ENCODE results near the gene SAMD9. TPM values are rescaled to one million over a fixed set of nuclear protein-coding genes. Genes with fewer than 3 reads are reported as not detected.
"Not testable (repeated sequence)": the region's sequence is repeated elsewhere in the genome, so short reads cannot be mapped to it uniquely, and the experiment has no call there.

Gene SAMD9
- total and polyA plus RNA-seq, 2 donors from 2014 or later: 2.2 to 11.0 TPM

DNA sequence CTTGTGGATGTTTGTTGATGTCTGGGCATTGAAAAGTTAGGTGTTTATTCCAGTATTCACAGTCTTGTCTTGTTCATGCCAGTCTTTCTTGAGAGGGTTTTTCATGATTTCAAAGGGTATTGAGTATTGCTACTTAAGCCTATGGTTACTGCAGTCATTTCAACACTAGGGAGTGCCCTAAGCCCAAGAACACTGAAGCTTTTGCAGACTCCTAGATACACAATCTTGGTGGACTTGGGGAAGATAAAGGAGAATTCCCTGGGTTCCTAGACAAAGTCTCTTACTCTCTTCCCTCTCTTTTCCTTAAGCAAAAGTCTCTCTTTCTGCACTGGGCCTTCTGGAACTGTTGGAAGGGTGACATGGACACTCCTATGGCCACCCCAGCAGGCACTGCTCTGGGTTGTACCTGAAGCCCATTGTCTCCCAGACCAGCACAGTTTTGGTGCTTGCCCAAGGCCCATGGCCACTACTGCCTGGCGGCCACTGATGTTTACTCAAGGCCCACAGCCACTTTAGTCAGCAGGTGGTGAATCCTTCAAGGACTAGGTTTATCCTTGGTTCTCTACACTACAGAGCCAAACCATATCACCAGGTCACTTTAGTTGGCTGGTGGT lies 24.9 kb downstream of the SAMD9 start:
- H3K27ac ChIP-seq (ENCODE audit: low read depth in 2 of 2, low read length in 2 of 2): no peak overlapping the region
- FAIRE-seq (no peak), DNase-seq (no peak)
- no peak for TF ChIP-seq CTCF (IDR thresholded peaks at IDR 0.05; ENCODE audit: borderline replicate concordance, extremely low read depth, insufficient read depth)
- intact Hi-C loops (cut with DNase I): no loop called here
- H3K4me1 ChIP-seq (ENCODE audit: control insufficient read depth in 2 of 3, insufficient read depth in 2 of 3, low read depth in 1 of 3, low read length in 3 of 3): no peaks in the 10 kb centered on the region
- H3K9me3 ChIP-seq (ENCODE audit: control insufficient read depth in 2 of 3, insufficient read depth in 1 of 3, low read length in 3 of 3): no peaks in the 10 kb centered on the region
- H3K4me3 ChIP-seq (ENCODE audit: low read length in 3 of 3): no peak overlapping the region
- no peak overlapping the region for H3K9ac ChIP-seq (ENCODE audit: low read length in 3 of 3)
- no peaks in the 10 kb centered on the region for H3K36me3 ChIP-seq (ENCODE audit: control insufficient read depth in 2 of 3, insufficient read depth in 3 of 3, low read length in 3 of 3)
- H3K27me3 ChIP-seq (ENCODE audit: control insufficient read depth, insufficient read depth, low read length): no peaks in the 10 kb centered on the region

DNA sequence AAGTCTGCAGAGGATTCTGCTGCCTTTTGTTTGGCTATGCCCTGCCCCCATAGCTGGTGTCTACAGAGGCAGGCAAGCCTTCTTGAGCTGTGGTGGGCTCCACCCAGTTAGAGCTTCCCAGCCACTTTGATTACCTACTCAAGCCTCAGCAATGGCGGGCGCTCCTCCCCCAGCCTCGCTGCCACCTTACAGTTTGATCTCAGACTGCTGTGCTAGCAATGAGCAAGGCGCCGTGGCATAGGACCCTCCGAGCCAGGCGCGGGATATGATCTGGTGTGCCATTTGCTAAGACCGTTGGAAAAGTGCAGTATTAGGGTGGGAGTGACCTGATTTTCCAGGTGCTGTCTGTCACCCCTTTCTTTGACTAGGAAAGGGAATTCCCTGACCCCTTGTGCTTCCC lies 44.4 kb downstream of the SAMD9 start:
- DNase-seq; H3K27me3 ChIP-seq (ENCODE audit: control insufficient read depth, insufficient read depth, low read length); H3K4me3 ChIP-seq (ENCODE audit: low read length in 3 of 3); FAIRE-seq; H3K9me3 ChIP-seq (ENCODE audit: control insufficient read depth in 2 of 3, insufficient read depth in 1 of 3, low read length in 3 of 3); intact Hi-C loops (cut with DNase I); H3K4me1 ChIP-seq (ENCODE audit: control insufficient read depth in 2 of 3, insufficient read depth in 2 of 3, low read depth in 1 of 3, low read length in 3 of 3); H3K27ac ChIP-seq (ENCODE audit: low read depth in 2 of 2, low read length in 2 of 2); H3K9ac ChIP-seq (ENCODE audit: low read length in 3 of 3); H3K36me3 ChIP-seq (ENCODE audit: control insufficient read depth in 2 of 3, insufficient read depth in 3 of 3, low read length in 3 of 3): not testable (repeated sequence)

DNA sequence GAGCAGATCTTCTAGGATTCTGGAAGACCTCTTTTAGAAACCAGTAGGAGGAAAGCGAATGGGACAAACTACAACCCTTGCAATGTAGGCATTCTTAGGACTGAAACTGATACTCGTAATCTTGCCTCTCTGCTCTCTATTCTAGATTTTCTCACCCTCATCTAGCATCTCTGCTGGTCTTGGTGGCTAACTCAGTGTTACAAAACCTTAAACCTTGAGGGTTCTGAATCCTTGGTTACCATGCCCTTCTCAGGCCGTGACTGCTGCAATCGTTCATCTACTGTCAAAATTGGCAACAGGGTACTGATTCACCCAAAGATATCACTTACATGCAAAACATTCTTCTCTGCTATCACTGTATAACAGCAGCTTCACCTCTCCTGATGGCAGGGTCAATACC lies 55.2 kb downstream of the SAMD9 start:
- H3K27ac ChIP-seq (ENCODE audit: low read depth in 2 of 2, low read length in 2 of 2): no peak overlapping the region
- no peak overlapping the region for H3K4me3 ChIP-seq (ENCODE audit: low read length in 3 of 3)
- peaks cover 0 to 2% (median 0%) of the 10 kb centered on the region in 3 donors for H3K9me3 ChIP-seq (ENCODE audit: control insufficient read depth in 2 of 3, insufficient read depth in 1 of 3, low read length in 3 of 3)
- no peaks in the 10 kb centered on the region for H3K27me3 ChIP-seq (ENCODE audit: control insufficient read depth, insufficient read depth, low read length)
- H3K4me1 ChIP-seq (ENCODE audit: control insufficient read depth in 2 of 3, insufficient read depth in 2 of 3, low read depth in 1 of 3, low read length in 3 of 3): no peaks in the 10 kb centered on the region
- no peak overlapping the region for H3K9ac ChIP-seq (ENCODE audit: low read length in 3 of 3)
- FAIRE-seq (no peak), DNase-seq (no peak)
- no peaks in the 10 kb centered on the region for H3K36me3 ChIP-seq (ENCODE audit: control insufficient read depth in 2 of 3, insufficient read depth in 3 of 3, low read length in 3 of 3)
- intact Hi-C loops (cut with DNase I): no loop called here
- TF ChIP-seq CTCF (IDR thresholded peaks at IDR 0.05; ENCODE audit: borderline replicate concordance, extremely low read depth, insufficient read depth): no peak

- peaks cover 0 to 2% (median 0%) of the 10 kb centered on the region in 3 donors for H3K9me3 ChIP-seq (ENCODE audit: control insufficient read depth in 2 of 3, insufficient read depth in 1 of 3, low read length in 3 of 3)
- DNase-seq: no peak
- FAIRE-seq: no peak
- H3K9ac ChIP-seq (ENCODE audit: low read length in 3 of 3): no peak overlapping the region
- intact Hi-C loops (cut with DNase I): no loop called here
- no peak for TF ChIP-seq CTCF (IDR thresholded peaks at IDR 0.05; ENCODE audit: borderline replicate concordance, extremely low read depth, insufficient read depth)
- no peaks in the 10 kb centered on the region for H3K36me3 ChIP-seq (ENCODE audit: control insufficient read depth in 2 of 3, insufficient read depth in 3 of 3, low read length in 3 of 3)
- no peak overlapping the region for H3K4me3 ChIP-seq (ENCODE audit: low read length in 3 of 3)
- no peak overlapping the region for H3K27ac ChIP-seq (ENCODE audit: low read depth in 2 of 2, low read length in 2 of 2)
- no peaks in the 10 kb centered on the region for H3K4me1 ChIP-seq (ENCODE audit: control insufficient read depth in 2 of 3, insufficient read depth in 2 of 3, low read depth in 1 of 3, low read length in 3 of 3)
- H3K27me3 ChIP-seq (ENCODE audit: control insufficient read depth, insufficient read depth, low read length): no peaks in the 10 kb centered on the region
Observed at GRCh38 chr7:93060865-93061264, 56.9 kb downstream of the SAMD9 start.

Data from kidney (tissue), 14 donors.